GM12891 (cell line): ENCODE data around the gene GPR107.

Experiments
- PAX5 ChIP-seq: IDR thresholded peaks from 2 replicates; pipeline ENCODE4 v1.6.1; 2011; ENCODE audit warnings: low read length, moderate library complexity, mild to moderate bottlenecking; ENCODE audit not compliant: insufficient read depth, severe bottlenecking
- POLR2A ChIP-seq: IDR thresholded peaks from 2 replicates; pipeline ENCODE4 v1.6.1; 2011; ENCODE audit warnings: low read depth, low read length, control low read depth

GRCh38 chr9:130010151-130010988 is 43.3 kb upstream of the GPR107 start:
- TF ChIP-seq POLR2A (peak; percentile 90; the same call in 1 of the 2 replicates), PAX5 (no peak)
